GM18505 (cell line): Measurements from ENCODE around the gene MST1.

Source experiments
- ATAC-seq: cut with Tn5 transposase; IDR thresholded peaks from one replicate; pipeline ENCODE4 v1.9.1; 2021; ENCODE audit not compliant: unreplicated experiment
- POLR2A ChIP-seq: IDR thresholded peaks from 4 replicates; pipeline ENCODE4 v1.6.1; 2011; ENCODE audit warnings: borderline replicate concordance; ENCODE audit not compliant: insufficient read depth, insufficient read length; ENCODE audit errors: extremely low read depth

The MST1 gene

GRCh38 chr3:49714728-49715550 is 25.7 kb upstream of the MST1 start:
- no peak for TF ChIP-seq POLR2A
- ATAC-seq, result no peak

DNA sequence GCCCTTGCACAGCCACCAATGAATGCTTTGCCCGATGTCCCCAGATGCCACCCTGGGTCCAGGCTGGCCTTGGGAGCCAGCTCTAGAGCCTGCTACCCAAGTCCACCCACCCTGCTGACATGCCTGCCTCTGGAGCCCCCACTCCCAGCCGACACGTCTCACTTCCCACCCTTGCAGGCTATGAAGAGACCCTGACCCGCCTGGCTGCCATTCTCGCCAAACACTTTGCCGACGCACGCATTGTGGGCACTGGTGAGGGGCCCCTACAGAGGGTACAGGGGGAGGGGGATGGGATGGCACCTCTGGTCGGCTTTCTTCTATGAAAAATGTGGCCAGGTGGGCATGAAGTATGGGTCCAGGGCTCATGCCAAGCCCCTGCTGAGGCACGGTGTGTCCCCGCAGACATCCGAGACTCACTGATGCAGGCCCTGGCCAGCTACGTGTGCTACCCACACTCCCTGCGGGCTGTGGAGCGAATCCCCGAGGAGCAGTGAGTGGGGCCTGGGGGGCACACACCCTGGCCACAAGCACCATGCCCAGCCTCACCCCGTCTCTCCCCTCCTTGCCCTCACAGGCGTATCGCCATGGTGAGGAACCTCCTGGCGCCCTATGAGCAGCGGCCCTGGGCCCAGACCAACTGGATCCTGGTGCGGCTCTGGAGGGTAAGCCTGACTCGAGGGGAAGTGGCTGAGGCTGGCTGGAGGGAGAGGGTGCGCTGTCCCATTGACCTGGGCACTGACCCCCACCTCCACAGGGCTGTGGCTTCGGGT is 24.2 kb upstream of the MST1 start:
- no peak for TF ChIP-seq POLR2A
- no peak for ATAC-seq

GRCh38 chr3:49712631-49713317 is 23.5 kb upstream of the MST1 start:
- TF ChIP-seq POLR2A, result no peak
- no peak for ATAC-seq

- TF ChIP-seq POLR2A, result no peak
- no peak for ATAC-seq
Measured at GRCh38 chr3:49712166-49712565, 22.9 kb upstream of the MST1 start.

DNA sequence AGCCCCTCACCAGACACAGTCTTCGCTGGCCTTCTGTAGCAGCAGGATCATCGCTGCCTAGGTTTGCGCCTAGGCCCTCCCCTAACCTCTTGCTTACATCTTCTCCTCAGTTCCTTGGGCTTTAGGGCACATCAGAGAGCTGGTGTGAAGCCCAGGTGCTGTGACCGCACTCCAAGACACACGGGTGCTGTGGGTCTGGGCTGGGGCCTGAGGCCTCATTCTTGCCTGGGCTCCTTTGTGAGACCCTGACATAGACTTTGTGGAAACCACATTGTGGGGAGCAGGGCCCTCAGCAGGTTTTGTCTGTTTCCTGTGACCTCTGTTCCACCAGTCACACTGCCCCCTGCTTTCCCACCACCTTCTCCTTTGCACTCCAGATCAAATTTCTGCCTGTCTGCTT is 22.2 kb upstream of the MST1 start:
- ATAC-seq, result no peak
- no peak for TF ChIP-seq POLR2A

DNA sequence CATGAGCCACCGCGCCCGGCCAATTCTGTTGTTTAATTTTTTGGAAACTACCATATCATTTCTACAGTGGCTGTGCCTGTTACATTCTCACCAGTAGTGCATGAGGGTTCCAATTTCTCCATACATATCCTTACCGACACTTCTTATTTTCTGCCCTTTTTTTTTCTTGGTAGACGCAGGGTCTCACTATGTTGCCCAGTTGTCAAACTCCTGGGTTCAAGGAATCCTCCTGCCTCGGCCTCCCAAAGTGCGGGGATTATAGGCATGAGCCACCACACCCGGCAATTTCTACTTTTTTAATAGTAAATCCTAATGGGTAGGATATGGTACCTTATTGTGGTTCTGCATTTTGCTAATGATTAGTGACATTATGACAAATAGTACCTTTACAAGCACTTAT is 20.6 kb upstream of the MST1 start:
- ATAC-seq, result no peak
- no peak for TF ChIP-seq POLR2A

DNA sequence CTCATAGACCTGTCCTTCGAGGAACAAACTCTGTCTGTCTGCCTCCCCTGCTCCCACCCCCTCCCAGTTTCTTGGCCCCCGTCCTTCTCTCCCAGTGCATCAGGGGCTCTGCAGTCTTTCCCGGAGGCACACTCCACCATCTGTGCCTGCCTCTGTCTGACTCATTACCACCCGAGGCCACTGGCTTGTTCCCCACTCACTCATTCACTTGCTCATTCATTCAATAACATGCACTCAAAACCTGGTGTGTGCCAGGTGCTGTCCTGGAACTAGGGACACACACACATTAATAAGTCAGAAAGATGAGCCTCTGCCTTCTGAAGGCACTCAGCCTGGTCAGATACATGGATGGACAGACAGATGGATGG is 17.8 kb upstream of the MST1 start:
- TF ChIP-seq POLR2A, result no peak
- ATAC-seq, result no peak

- no peak for TF ChIP-seq POLR2A
- no peak for ATAC-seq
Measured at GRCh38 chr3:49706456-49707112, 17.3 kb upstream of the MST1 start.

DNA sequence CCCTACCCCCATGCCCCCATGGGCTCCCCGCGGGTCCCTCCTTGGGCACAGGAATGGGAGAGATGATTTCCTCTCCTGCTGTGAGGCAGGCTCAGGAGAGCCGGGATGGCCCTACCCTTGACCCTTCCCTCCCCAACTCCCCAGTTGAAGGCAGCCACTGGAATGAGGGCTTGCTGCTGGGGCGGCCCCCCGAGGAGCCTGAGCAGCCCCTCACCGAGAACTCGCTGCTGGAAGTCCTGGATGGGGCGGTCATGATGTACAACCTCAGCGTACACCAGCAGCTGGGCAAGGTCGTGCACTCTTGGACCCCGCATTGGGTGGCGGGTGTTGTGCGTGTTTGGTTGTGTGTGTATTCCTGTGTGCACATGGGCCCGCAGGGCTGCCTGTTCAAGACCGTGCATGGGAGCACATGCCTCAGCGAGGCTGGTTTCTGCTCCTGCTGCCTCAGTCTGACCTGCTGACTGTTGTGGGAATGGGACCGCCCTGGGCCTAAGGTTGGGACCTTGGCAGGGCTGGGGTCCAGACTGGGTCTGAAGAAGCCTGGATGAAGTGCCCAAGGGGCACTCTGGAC is 16.2 kb upstream of the MST1 start:
- no peak for TF ChIP-seq POLR2A
- no peak for ATAC-seq

DNA sequence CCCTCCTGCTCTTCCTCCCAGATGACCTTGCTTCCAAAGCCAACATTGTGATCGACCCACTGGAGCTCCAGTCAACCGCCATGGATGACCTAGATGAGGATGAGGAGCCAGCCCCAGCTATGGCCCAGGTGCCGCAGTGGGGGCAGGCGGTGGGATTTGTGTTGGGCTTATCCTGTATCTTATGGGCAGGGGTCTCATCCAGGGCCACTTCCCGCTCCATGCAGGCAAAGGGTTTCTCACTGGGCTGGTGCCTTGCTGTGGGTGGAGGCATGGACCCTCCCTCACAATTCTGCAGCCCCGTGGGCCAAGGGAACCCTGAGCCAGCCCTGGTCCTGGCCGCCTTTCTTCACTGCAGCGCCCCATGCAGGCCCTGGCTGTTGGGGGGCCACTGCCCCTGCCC is 15.4 kb upstream of the MST1 start:
- no peak for TF ChIP-seq POLR2A
- ATAC-seq, result no peak

DNA sequence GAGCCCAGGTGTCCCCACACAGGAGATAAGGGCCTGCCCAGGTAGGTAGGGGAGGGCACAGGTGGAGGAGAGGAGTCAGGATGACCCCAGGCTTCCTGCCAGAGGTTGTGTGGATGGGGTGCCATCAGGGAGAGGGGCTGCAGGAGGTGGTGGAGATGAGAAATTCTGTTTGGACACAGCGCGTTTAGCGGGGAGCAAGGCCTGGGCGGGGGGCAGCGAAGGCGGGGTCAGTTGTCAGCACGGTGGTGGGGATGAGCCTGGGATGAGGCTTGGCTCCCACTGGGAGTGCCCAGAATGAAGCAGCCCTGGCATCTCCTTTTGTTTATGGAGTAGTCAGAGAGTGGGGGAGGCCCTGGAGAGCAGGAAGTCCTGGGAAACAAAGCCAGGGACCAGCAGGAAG is 14.7 kb upstream of the MST1 start:
- no peak for TF ChIP-seq POLR2A
- no peak for ATAC-seq

- no peak for ATAC-seq
- TF ChIP-seq POLR2A, result no peak
Measured at GRCh38 chr3:49703443-49703927, 14.2 kb upstream of the MST1 start.

- no peak for TF ChIP-seq POLR2A
- ATAC-seq, result no peak
Measured at GRCh38 chr3:49702672-49703071, 13.4 kb upstream of the MST1 start.
